ENCODE results near the gene ZNF536. TPM values are rescaled to one million over a fixed set of nuclear protein-coding genes. Genes with fewer than 3 reads are reported as not detected.

ZNF536 gene
- total and polyA plus RNA-seq, 2 donors (not counting 3 experiments of a cell fraction or from before 2014, with no cell fraction given) = not detected

DNA sequence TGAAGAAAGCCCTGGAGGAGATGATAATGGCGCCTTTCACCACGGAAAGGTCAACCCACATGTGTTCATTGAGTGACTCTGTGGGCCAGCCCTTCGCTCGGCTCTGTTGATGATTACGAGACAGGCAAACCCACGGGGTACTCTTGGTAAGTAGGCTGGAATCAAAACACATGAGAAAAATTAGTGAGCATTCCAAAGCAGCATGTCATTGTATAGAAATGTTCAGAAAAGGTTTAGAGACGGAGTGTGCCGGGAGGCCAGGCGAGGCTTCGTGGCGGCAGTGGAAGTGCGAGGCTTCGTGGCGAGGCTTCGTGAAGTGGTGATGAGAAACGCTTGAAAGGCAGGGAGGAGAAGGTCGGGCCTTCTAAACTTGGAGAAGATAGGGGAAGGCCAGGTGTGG, 144.3 kb downstream of the ZNF536 start:
- Histone ChIP-seq H3K27ac (ENCODE audit: insufficient read depth, low read depth, low read length) (no peak overlapping the region), H2AFZ (ENCODE audit: low read depth, low read length) (no peak overlapping the region), H3K4me1 (ENCODE audit: control insufficient read depth, extremely low read depth, insufficient read depth, low read length) (no peaks in the 10 kb centered on the region), H3K36me3 (ENCODE audit: control insufficient read depth in 2 of 2, extremely low read depth in 1 of 2, insufficient read depth in 2 of 2, low read length in 2 of 2) (no peaks in the 10 kb centered on the region), H3K9me1 (replicated peaks; ENCODE audit: control insufficient read depth, extremely low read depth, insufficient read depth, low read length) (no peaks in the 10 kb centered on the region), H3K9me3 (replicated peaks; ENCODE audit: control insufficient read depth, insufficient read depth, low read length) (peaks cover 5% of the 10 kb centered on the region), H4K20me1 (replicated peaks; ENCODE audit: control insufficient read depth, extremely low read depth, insufficient read depth, low read length) (no peaks in the 10 kb centered on the region), H3K9ac (replicated peaks; ENCODE audit: extremely low read depth, insufficient read depth, low read length) (no peak overlapping the region), H3K4me3 (replicated peaks in 1 of 3; ENCODE audit: insufficient read depth in 1 of 3, low read depth in 1 of 3, low read length in 3 of 3) (no peak overlapping the region), H3K27me3 (ENCODE audit: control insufficient read depth in 2 of 2, insufficient read depth in 2 of 2, low read length in 2 of 2) (no peaks in the 10 kb centered on the region), H3K79me2 (ENCODE audit: control insufficient read depth, insufficient read depth, low read length) (no peaks in the 10 kb centered on the region), H3K4me2 (ENCODE audit: insufficient read depth, low read length) (no peak overlapping the region)
- FAIRE-seq = no peak
- BruUV-seq (replicated peaks) = no TSS peak
- TF ChIP-seq EZH2 (IDR thresholded peaks at IDR 0.05; ENCODE audit: borderline replicate concordance, low read depth, low read length, severe bottlenecking) = no peak
- no peak for TF ChIP-seq FOS (IDR thresholded peaks at IDR 0.05; ENCODE audit: borderline replicate concordance, insufficient read depth, low read length)
- no peak for TF ChIP-seq POLR2A (IDR thresholded peaks at IDR 0.05; ENCODE audit: low read depth, low read length)
- no peak for TF ChIP-seq GATA2 (IDR thresholded peaks at IDR 0.05; ENCODE audit: insufficient read depth, insufficient read length, low read depth, low read length)
- TF ChIP-seq, protein P1, sequence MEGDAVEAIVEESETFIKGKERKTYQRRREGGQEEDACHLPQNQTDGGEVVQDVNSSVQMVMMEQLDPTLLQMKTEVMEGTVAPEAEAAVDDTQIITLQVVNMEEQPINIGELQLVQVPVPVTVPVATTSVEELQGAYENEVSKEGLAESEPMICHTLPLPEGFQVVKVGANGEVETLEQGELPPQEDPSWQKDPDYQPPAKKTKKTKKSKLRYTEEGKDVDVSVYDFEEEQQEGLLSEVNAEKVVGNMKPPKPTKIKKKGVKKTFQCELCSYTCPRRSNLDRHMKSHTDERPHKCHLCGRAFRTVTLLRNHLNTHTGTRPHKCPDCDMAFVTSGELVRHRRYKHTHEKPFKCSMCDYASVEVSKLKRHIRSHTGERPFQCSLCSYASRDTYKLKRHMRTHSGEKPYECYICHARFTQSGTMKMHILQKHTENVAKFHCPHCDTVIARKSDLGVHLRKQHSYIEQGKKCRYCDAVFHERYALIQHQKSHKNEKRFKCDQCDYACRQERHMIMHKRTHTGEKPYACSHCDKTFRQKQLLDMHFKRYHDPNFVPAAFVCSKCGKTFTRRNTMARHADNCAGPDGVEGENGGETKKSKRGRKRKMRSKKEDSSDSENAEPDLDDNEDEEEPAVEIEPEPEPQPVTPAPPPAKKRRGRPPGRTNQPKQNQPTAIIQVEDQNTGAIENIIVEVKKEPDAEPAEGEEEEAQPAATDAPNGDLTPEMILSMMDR (IDR thresholded peaks at IDR 0.05; ENCODE audit: extremely low read depth in 1 of 2, insufficient read depth in 1 of 2, low read depth in 1 of 2, low read length in 2 of 2) = no peak
- no peak for TF ChIP-seq JUN (IDR thresholded peaks at IDR 0.05; ENCODE audit: borderline replicate concordance, insufficient read depth, insufficient read length, low read depth)
- no peak for TF ChIP-seq POLR2AphosphoS5 (IDR thresholded peaks at IDR 0.05; ENCODE audit: insufficient read depth, low read depth, low read length)
- TF ChIP-seq, protein P2, sequence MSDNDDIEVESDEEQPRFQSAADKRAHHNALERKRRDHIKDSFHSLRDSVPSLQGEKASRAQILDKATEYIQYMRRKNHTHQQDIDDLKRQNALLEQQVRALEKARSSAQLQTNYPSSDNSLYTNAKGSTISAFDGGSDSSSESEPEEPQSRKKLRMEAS (IDR thresholded peaks at IDR 0.05; ENCODE audit: insufficient read depth, insufficient read length) = no peak
- no peak for TF ChIP-seq MYC (IDR thresholded peaks at IDR 0.05; ENCODE audit: low read depth, low read length)
- no peak for DNase-seq (ENCODE audit: low read depth, low spot score)
- dilution Hi-C loops (cut with MboI; ENCODE audit: extremely low pct_ligation_motif_present, low sequenced_read_pairs) (no loop called here), intact Hi-C loops (cut with micrococcal nuclease) (no loop called here)
- POLR2A ChIA-PET = no interaction called here
- CTCF ChIA-PET = no interaction called here
